Measurements from ENCODE around the gene TLR2.

TLR2 gene

DNA sequence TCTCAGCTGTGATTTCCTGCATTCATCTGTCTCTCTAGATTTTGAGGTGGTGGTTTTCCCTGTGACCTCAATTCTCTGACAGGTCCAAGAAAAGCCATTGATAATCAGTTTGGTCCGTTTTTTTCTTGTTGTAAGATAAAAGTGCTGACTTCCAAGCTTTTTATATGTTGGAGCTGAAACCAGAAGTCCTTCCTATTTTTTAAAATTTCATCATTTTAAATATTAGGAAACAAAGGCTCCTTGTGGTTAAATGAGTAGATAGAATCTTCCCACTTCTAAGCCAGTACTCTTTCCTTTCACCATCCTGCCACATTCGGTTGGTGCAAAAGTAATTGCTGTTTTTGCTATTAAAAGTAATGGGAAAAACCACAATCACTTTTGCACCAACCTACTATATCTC lies 57.5 kb downstream of the TLR2 start:
- TF ChIP-seq, protein P1, sequence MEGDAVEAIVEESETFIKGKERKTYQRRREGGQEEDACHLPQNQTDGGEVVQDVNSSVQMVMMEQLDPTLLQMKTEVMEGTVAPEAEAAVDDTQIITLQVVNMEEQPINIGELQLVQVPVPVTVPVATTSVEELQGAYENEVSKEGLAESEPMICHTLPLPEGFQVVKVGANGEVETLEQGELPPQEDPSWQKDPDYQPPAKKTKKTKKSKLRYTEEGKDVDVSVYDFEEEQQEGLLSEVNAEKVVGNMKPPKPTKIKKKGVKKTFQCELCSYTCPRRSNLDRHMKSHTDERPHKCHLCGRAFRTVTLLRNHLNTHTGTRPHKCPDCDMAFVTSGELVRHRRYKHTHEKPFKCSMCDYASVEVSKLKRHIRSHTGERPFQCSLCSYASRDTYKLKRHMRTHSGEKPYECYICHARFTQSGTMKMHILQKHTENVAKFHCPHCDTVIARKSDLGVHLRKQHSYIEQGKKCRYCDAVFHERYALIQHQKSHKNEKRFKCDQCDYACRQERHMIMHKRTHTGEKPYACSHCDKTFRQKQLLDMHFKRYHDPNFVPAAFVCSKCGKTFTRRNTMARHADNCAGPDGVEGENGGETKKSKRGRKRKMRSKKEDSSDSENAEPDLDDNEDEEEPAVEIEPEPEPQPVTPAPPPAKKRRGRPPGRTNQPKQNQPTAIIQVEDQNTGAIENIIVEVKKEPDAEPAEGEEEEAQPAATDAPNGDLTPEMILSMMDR (IDR thresholded peaks at IDR 0.05; ENCODE audit: low read depth, low read length, missing control alignments) = no peak
- H3K4me3 ChIP-seq (replicated peaks; ENCODE audit: low read depth, low read length) = no peak overlapping the region
- no peak for DNase-seq (ENCODE audit: extremely low read depth, low read depth)

DNA sequence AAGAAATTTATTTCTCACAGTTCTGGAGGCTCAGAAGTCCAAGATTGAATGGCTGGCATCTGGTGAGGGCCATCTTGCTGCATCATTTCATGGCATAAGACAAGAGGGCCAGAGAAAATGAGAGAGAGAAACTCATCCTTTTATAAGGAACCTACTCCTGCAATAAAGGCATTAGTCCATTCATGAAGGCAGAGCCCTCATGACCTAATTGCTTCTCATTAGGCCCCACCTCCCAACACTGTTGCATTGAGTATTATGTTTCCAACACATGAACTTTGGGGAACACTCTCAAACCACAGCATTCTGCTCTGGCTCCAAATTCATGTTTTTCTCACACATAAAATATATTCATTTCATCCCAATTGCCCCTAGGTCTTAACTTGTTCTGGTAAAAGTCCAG lies 61.6 kb downstream of the TLR2 start:
- no peak overlapping the region for H3K4me3 ChIP-seq (replicated peaks; ENCODE audit: low read depth, low read length)
- TF ChIP-seq, protein P1 (IDR thresholded peaks at IDR 0.05; ENCODE audit: low read depth, low read length, missing control alignments) = no peak
- DNase-seq (ENCODE audit: extremely low read depth, low read depth) = no peak

- DNase-seq (ENCODE audit: extremely low read depth, low read depth) = no peak
- TF ChIP-seq, protein P1 (IDR thresholded peaks at IDR 0.05; ENCODE audit: low read depth, low read length, missing control alignments) = no peak
- no peak overlapping the region for H3K4me3 ChIP-seq (replicated peaks; ENCODE audit: low read depth, low read length)
Measured at GRCh38 chr4:153747406-153747955, 63.4 kb downstream of the TLR2 start.

- H3K4me3 ChIP-seq (replicated peaks; ENCODE audit: low read depth, low read length) = no peak overlapping the region
- TF ChIP-seq, protein P1 (IDR thresholded peaks at IDR 0.05; ENCODE audit: low read depth, low read length, missing control alignments) = no peak
- DNase-seq (ENCODE audit: extremely low read depth, low read depth) = peak; percentile 82
Measured at GRCh38 chr4:153748378-153748777, 64.3 kb downstream of the TLR2 start.

DNA sequence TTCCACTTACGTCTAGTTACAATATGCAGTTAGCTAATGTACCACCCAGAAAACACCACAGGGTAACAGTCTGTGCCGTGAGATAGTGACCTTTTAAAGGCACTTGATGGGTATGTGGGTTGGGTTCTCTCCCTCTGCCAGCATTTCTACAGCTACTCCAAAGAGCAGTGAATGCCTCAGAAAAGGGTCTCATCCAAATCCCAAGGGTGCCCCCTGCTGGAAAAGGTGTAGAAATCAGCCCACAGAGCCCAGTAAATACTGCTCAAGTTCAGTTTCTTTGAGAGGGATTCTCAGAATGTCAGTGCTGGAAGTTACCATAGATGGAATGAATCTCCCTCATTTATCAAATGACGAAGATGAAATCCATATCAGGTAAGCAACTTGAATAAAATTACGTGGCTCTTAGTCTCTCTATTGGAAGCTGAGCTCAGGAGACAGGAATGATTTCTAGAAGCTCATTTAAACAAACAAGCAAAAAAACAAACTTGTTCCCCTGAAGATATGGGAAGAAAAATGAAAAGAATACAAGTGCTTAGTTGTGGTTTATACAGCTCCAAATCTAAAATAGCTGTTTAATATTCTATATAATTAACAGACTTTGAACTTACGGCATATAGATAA lies 66.2 kb downstream of the TLR2 start:
- peak; percentile 77 for DNase-seq (ENCODE audit: extremely low read depth, low read depth)
- TF ChIP-seq, protein P1 (IDR thresholded peaks at IDR 0.05; ENCODE audit: low read depth, low read length, missing control alignments) = peak; percentile 86
- no peak overlapping the region for H3K4me3 ChIP-seq (replicated peaks; ENCODE audit: low read depth, low read length)

DNA sequence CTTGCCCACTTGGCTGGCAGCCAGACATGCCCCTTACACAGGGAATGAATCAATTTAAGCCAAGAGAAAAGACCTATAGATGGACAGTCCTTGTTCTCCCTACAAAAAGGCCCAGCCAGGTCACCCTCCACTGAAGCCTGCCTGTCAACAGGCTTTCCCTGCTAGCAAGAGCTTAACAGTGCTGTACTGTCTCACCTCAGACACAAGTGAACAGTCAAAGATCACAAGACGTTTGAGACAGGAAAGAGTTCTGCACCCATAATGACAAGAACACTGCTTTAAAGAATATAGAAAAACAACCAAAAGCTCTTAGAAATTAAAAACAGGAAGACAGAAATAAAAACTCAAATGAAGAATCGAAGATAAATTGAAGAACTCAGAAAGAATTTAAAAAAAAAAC lies 71.1 kb downstream of the TLR2 start:
- no peak overlapping the region for H3K4me3 ChIP-seq (replicated peaks; ENCODE audit: low read depth, low read length)
- TF ChIP-seq, protein P1 (IDR thresholded peaks at IDR 0.05; ENCODE audit: low read depth, low read length, missing control alignments) = no peak
- DNase-seq (ENCODE audit: extremely low read depth, low read depth) = no peak

All from HFF-Myc (cell line).